Loucy (cell line): Measurements from ENCODE around the gene TM9SF3.

ENCODE experiments used
- H2AFZ ChIP-seq: fragments of 200-600 bp; sonication (generic); 2 replicates; pipeline ENCODE4 v1.6.0; 2016; ENCODE audit warnings: antibody characterized with exemption, mild to moderate bottlenecking, low read length, moderate library complexity
- H3F3A ChIP-seq: fragments of 200-600 bp; 2 replicates; pipeline ENCODE4 v1.6.0; 2016; ENCODE audit warnings: antibody characterized with exemption, low read depth, mild to moderate bottlenecking
- H3K27me3 ChIP-seq: fragments of 200-600 bp; sonication (generic); 2 replicates; pipeline ENCODE4 v1.6.1; 2014; ENCODE audit warnings: low read length, mild to moderate bottlenecking; ENCODE audit not compliant: insufficient read depth, poor library complexity, severe bottlenecking
- H3K36me3 ChIP-seq: fragments of 200-600 bp; sonication (generic); 2 replicates; pipeline ENCODE4 v1.6.1; 2016; ENCODE audit warnings: low read length; ENCODE audit not compliant: insufficient read depth
- H3K4me1 ChIP-seq: fragments of 200-600 bp; sonication (generic); 2 replicates; pipeline ENCODE4 v1.5.1; 2014; ENCODE audit warnings: low read length, mild to moderate bottlenecking; ENCODE audit not compliant: insufficient read depth, poor library complexity, severe bottlenecking
- H3K4me2 ChIP-seq: fragments of 200-600 bp; sonication (generic); 2 replicates; pipeline ENCODE4 v1.6.0; 2014; ENCODE audit warnings: antibody characterized with exemption, low read length, low read depth, mild to moderate bottlenecking; ENCODE audit not compliant: poor library complexity, severe bottlenecking
- H3K4me3 ChIP-seq: fragments of 200-600 bp; sonication (generic); 2 replicates; pipeline ENCODE4 v1.5.1; 2014; ENCODE audit warnings: low read length, mild to moderate bottlenecking, mixed read lengths; ENCODE audit not compliant: poor library complexity, severe bottlenecking
- H3K79me2 ChIP-seq: fragments of 200-600 bp; sonication (generic); 2 replicates; pipeline ENCODE4 v1.6.1; 2014; ENCODE audit warnings: low read length; ENCODE audit not compliant: insufficient read depth
- H3K9ac ChIP-seq: fragments of 200-600 bp; sonication (generic); 2 replicates; pipeline ENCODE4 v1.6.0; 2014; ENCODE audit warnings: mild to moderate bottlenecking, low read depth, low read length, moderate library complexity; ENCODE audit not compliant: poor library complexity, severe bottlenecking
- H3K9me2 ChIP-seq: fragments of 200-600 bp; sonication (generic); replicated peaks from 2 replicates; pipeline ENCODE4 v1.6.1; 2016; ENCODE audit warnings: low read depth, low read length, mixed read lengths
- H3K9me3 ChIP-seq: fragments of 200-600 bp; sonication (generic); 2 replicates; pipeline ENCODE4 v1.6.1; 2014; ENCODE audit warnings: mild to moderate bottlenecking, antibody characterized with exemption, low read length, low read depth; ENCODE audit not compliant: insufficient read depth
- H4K20me1 ChIP-seq: fragments of 200-600 bp; sonication (generic); 2 replicates; pipeline ENCODE4 v1.6.0; 2014; ENCODE audit warnings: antibody characterized with exemption, low read length, mild to moderate bottlenecking; ENCODE audit not compliant: insufficient read depth, poor library complexity, severe bottlenecking
- CTCF ChIP-seq: fragments of 200-600 bp; sonication (generic); conservative IDR thresholded peaks from 2 replicates; pipeline ENCODE4 v1.5.1; 2014; ENCODE audit warnings: mild to moderate bottlenecking, antibody characterized with exemption, low read length
- EZH2phosphoT487 ChIP-seq: fragments of 200-600 bp; IDR thresholded peaks from 2 replicates; pipeline ENCODE4 v1.6.1; 2018; ENCODE audit warnings: antibody characterized with exemption, mild to moderate bottlenecking, moderate library complexity, borderline replicate concordance

Gene TM9SF3

GRCh38 chr10:96606946-96607345 lies 20.1 kb upstream of the TM9SF3 start:
- no peaks in the 10 kb centered on the region for H3K9me3 ChIP-seq
- H3K27me3 ChIP-seq, result no peaks in the 10 kb centered on the region
- no peak overlapping the region for H3K9ac ChIP-seq
- peaks cover 45% of the 10 kb centered on the region; the same call in 1 of the 2 replicates for H3K36me3 ChIP-seq
- H4K20me1 ChIP-seq, result no peaks in the 10 kb centered on the region
- no peak overlapping the region for H2AFZ ChIP-seq
- no peaks in the 10 kb centered on the region for H3F3A ChIP-seq
- H3K4me1 ChIP-seq, result peaks cover 6% of the 10 kb centered on the region
- H3K79me2 ChIP-seq, result no peaks in the 10 kb centered on the region
- no peak overlapping the region for H3K4me2 ChIP-seq
- no peak overlapping the region for H3K4me3 ChIP-seq
- no peaks in the 10 kb centered on the region for H3K9me2 ChIP-seq
- TF ChIP-seq EZH2phosphoT487, result no peak
- TF ChIP-seq CTCF, result no peak

GRCh38 chr10:96606216-96606615 lies 19.4 kb upstream of the TM9SF3 start:
- no peak overlapping the region for H3K4me3 ChIP-seq
- H3K27me3 ChIP-seq, result no peaks in the 10 kb centered on the region
- H3K4me1 ChIP-seq, result peaks cover 6% of the 10 kb centered on the region
- no peaks in the 10 kb centered on the region for H4K20me1 ChIP-seq
- no peak overlapping the region for H3K4me2 ChIP-seq
- H3F3A ChIP-seq, result no peaks in the 10 kb centered on the region
- peaks cover 50% of the 10 kb centered on the region; the same call in 1 of the 2 replicates for H3K36me3 ChIP-seq
- no peak for TF ChIP-seq EZH2phosphoT487
- no peak for TF ChIP-seq CTCF
- H3K79me2 ChIP-seq, result no peaks in the 10 kb centered on the region
- H3K9ac ChIP-seq, result no peak overlapping the region
- no peaks in the 10 kb centered on the region for H3K9me3 ChIP-seq
- H3K9me2 ChIP-seq, result no peaks in the 10 kb centered on the region
- H2AFZ ChIP-seq, result no peak overlapping the region

- H4K20me1 ChIP-seq, result no peaks in the 10 kb centered on the region
- no peak overlapping the region for H3K9ac ChIP-seq
- no peaks in the 10 kb centered on the region for H3K9me3 ChIP-seq
- TF ChIP-seq CTCF (no peak), EZH2phosphoT487 (no peak)
- no peak overlapping the region for H3K4me3 ChIP-seq
- H3K27me3 ChIP-seq, result no peaks in the 10 kb centered on the region
- peaks cover 45% of the 10 kb centered on the region; the same call in 1 of the 2 replicates for H3K36me3 ChIP-seq
- no peak overlapping the region for H2AFZ ChIP-seq
- no peaks in the 10 kb centered on the region for H3K4me1 ChIP-seq
- no peaks in the 10 kb centered on the region for H3K9me2 ChIP-seq
- H3K4me2 ChIP-seq, result no peak overlapping the region
- no peaks in the 10 kb centered on the region for H3F3A ChIP-seq
- no peaks in the 10 kb centered on the region for H3K79me2 ChIP-seq
These were observed 13.5 kb upstream of the TM9SF3 start for GRCh38 chr10:96600337-96600736.
